GM12874 (cell line): ENCODE data around the gene RIMS1.

Experiments used
- CTCF ChIP-seq: IDR thresholded peaks from 2 replicates; pipeline ENCODE4 v1.5.1; 2011; ENCODE audit warnings: low read depth, mild to moderate bottlenecking, control low read depth, low read length, moderate library complexity; ENCODE audit not compliant: insufficient read depth

Gene RIMS1

GRCh38 chr6:72322771-72323170, 436.4 kb downstream of the RIMS1 start:
- no peak for TF ChIP-seq CTCF

- no peak for TF ChIP-seq CTCF
These were observed 438.2 kb downstream of the RIMS1 start for GRCh38 chr6:72324591-72324990.

- no peak for TF ChIP-seq CTCF
These were observed 442.4 kb downstream of the RIMS1 start for GRCh38 chr6:72328775-72329174.

GRCh38 chr6:72348926-72349325, 462.6 kb downstream of the RIMS1 start:
- no peak for TF ChIP-seq CTCF

GRCh38 chr6:72350296-72350881, 464.0 kb downstream of the RIMS1 start:
- no peak for TF ChIP-seq CTCF

GRCh38 chr6:72363844-72364740, 477.7 kb downstream of the RIMS1 start:
- TF ChIP-seq CTCF = no peak

GRCh38 chr6:72365773-72366172, 479.4 kb downstream of the RIMS1 start:
- TF ChIP-seq CTCF = no peak
